Panc1 (cell line): ENCODE data around the gene MDN1.

Experiments
- POLR2AphosphoS5 ChIP-seq: IDR thresholded peaks from 2 replicates; pipeline ENCODE4 v1.6.1; 2012; ENCODE audit warnings: mild to moderate bottlenecking, low read depth, low read length, moderate library complexity
- REST ChIP-seq, 2 experiments: IDR thresholded peaks; 2 replicates each; pipeline ENCODE4 v1.6.1; 2011 to 2012; ENCODE audit warnings: low read depth in 2 of 2, control low read depth in 1 of 2, low read length in 1 of 2, mild to moderate bottlenecking in 1 of 2, moderate library complexity in 1 of 2; ENCODE audit not compliant: insufficient read depth in 1 of 2
- SIN3A ChIP-seq: IDR thresholded peaks from 2 replicates; pipeline ENCODE4 v1.6.1; 2012; ENCODE audit warnings: low read depth, mild to moderate bottlenecking, low read length, moderate library complexity, borderline replicate concordance; ENCODE audit not compliant: insufficient read depth
- TCF7L2 ChIP-seq: IDR thresholded peaks from 2 replicates; pipeline ENCODE4 v1.6.1; 2011; ENCODE audit warnings: mild to moderate bottlenecking, low read depth, low read length, inconsistent platforms
- TF ChIP-seq, protein P1 (sequence below): fragments of 450-650 bp; IDR thresholded peaks from 2 replicates; pipeline ENCODE4 v1.5.1; 2017; ENCODE audit warnings: mild to moderate bottlenecking

- TF ChIP-seq TCF7L2 (no peak), POLR2AphosphoS5 (no peak), REST (IDR thresholded peaks at IDR 0.05; ENCODE audit: insufficient read depth in 1 of 2, low read depth in 2 of 2, low read length in 1 of 2) (no peak), SIN3A (no peak)
- TF ChIP-seq, protein P1, sequence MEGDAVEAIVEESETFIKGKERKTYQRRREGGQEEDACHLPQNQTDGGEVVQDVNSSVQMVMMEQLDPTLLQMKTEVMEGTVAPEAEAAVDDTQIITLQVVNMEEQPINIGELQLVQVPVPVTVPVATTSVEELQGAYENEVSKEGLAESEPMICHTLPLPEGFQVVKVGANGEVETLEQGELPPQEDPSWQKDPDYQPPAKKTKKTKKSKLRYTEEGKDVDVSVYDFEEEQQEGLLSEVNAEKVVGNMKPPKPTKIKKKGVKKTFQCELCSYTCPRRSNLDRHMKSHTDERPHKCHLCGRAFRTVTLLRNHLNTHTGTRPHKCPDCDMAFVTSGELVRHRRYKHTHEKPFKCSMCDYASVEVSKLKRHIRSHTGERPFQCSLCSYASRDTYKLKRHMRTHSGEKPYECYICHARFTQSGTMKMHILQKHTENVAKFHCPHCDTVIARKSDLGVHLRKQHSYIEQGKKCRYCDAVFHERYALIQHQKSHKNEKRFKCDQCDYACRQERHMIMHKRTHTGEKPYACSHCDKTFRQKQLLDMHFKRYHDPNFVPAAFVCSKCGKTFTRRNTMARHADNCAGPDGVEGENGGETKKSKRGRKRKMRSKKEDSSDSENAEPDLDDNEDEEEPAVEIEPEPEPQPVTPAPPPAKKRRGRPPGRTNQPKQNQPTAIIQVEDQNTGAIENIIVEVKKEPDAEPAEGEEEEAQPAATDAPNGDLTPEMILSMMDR, result no peak
Observed at GRCh38 chr6:89662659-89663223, 156.9 kb downstream of the MDN1 start.
